Keratinocyte (primary cell): ENCODE results near the gene ARMC9. TPM values are rescaled to one million over a fixed set of nuclear protein-coding genes. Genes with fewer than 3 reads are reported as not detected.
A peak's percentile ranks its signal among the peaks of the same experiment; 100 is the strongest.

ENCODE experiments used
- DNase-seq: peaks from one replicate; pipeline ENCODE4 v3.0.0-alpha.2; 2011; ENCODE audit warnings: low read depth, missing footprints, low spot score
- FAIRE-seq: peaks from 2 replicates; lab custom pipeline; 2011; peaks lifted over from hg19 to GRCh38; lab: Jason Lieb, UNC
- H2AFZ ChIP-seq: 2 replicates; pipeline ENCODE4 v1.6.0; 2012; ENCODE audit warnings: low read length, control low read depth, inconsistent platforms; ENCODE audit not compliant: control insufficient read depth
- H3K27ac ChIP-seq: 2 replicates; pipeline ENCODE4 v1.5.1; 2011; ENCODE audit warnings: low read length; ENCODE audit not compliant: control insufficient read depth, insufficient read depth
- H3K27me3 ChIP-seq: 3 replicates; pipeline ENCODE4 v1.6.0; 2011; ENCODE audit warnings: low read length; ENCODE audit not compliant: control insufficient read depth, insufficient read depth; ENCODE audit errors: extremely low read depth
- H3K36me3 ChIP-seq, 2 experiments: 2 replicates in 1 of 2; 3 replicates in 1 of 2; pipeline ENCODE4 v1.5.1; 2011; ENCODE audit warnings: low read length in 2 of 2, mild to moderate bottlenecking in 1 of 2; ENCODE audit not compliant: control insufficient read depth in 2 of 2, insufficient read depth in 2 of 2; ENCODE audit errors: extremely low read depth in 1 of 2
- H3K4me1 ChIP-seq: 3 replicates; pipeline ENCODE4 v1.5.1; 2011; ENCODE audit warnings: low read length; ENCODE audit not compliant: control insufficient read depth, insufficient read depth; ENCODE audit errors: extremely low read depth
- H3K4me2 ChIP-seq: 3 replicates; pipeline ENCODE4 v1.6.0; 2011; ENCODE audit warnings: low read depth, low read length; ENCODE audit not compliant: control insufficient read depth, insufficient read depth; ENCODE audit errors: extremely low read depth
- H3K4me3 ChIP-seq, 3 experiments: fragments of 200-600 bp in 1 of 3; sonication (generic) in 1 of 3; 2 replicates in 2 of 3; 3 replicates in 1 of 3; pipeline ENCODE4 v1.5.1; 2011 to 2016; ENCODE audit warnings: low read length in 3 of 3, mild to moderate bottlenecking in 3 of 3, control low read depth in 2 of 3, inconsistent platforms in 1 of 3, low read depth in 1 of 3, mixed read lengths in 1 of 3, mixed run types in 1 of 3, moderate library complexity in 1 of 3; ENCODE audit not compliant: control insufficient read depth in 2 of 3, insufficient read depth in 2 of 3; ENCODE audit errors: extremely low read depth in 1 of 3
- H3K79me2 ChIP-seq: 2 replicates; pipeline ENCODE4 v1.6.0; 2012; ENCODE audit warnings: low read length; ENCODE audit not compliant: control insufficient read depth, insufficient read depth
- H3K9ac ChIP-seq: 3 replicates; pipeline ENCODE4 v1.6.0; 2011; ENCODE audit warnings: low read length; ENCODE audit not compliant: control insufficient read depth, insufficient read depth; ENCODE audit errors: extremely low read depth
- H3K9me1 ChIP-seq: 3 replicates; pipeline ENCODE4 v1.6.0; 2011; ENCODE audit warnings: low read length; ENCODE audit not compliant: control insufficient read depth, insufficient read depth; ENCODE audit errors: extremely low read depth
- H3K9me3 ChIP-seq: 2 replicates; pipeline ENCODE4 v1.5.1; 2012; ENCODE audit warnings: low read depth, low read length; ENCODE audit not compliant: control insufficient read depth
- H4K20me1 ChIP-seq: 3 replicates; pipeline ENCODE4 v1.6.0; 2011; ENCODE audit warnings: low read length; ENCODE audit not compliant: control insufficient read depth, insufficient read depth; ENCODE audit errors: extremely low read depth
- CTCF ChIP-seq, 3 experiments: IDR thresholded peaks in 1 of 3; conservative IDR thresholded peaks in 1 of 3; optimal IDR thresholded peaks in 1 of 3; 2 replicates in 2 of 3; 3 replicates in 1 of 3; pipeline versions ENCODE3 to v1.5.1; 2011; ENCODE audit warnings: low read length in 3 of 3, mild to moderate bottlenecking in 3 of 3, moderate library complexity in 2 of 3, control low read depth in 1 of 3, inconsistent platforms in 1 of 3; ENCODE audit not compliant: insufficient read depth in 2 of 3; ENCODE audit errors: extremely low read depth in 1 of 3
- EZH2 ChIP-seq: IDR thresholded peaks from one replicate; pipeline ENCODE4 v1.6.1; 2012; ENCODE audit warnings: inconsistent platforms, mild to moderate bottlenecking, low read length, moderate library complexity
- dilution Hi-C: fragments of 300-500 bp; cut with MboI; formaldehyde crosslinking; loops from one replicate; pipeline ENCODE4 v1.7.0; 2020; ENCODE audit warnings: low sequenced_read_pairs; ENCODE audit not compliant: extremely low pct_ligation_motif_present
- polyA plus RNA-seq, 5 experiments: library from polyadenylated mRNA; depleted of rRNA in 3 of 5; stranded (reverse) in 3 of 5; stranded (forward) in 1 of 5; unstranded in 1 of 5; fragments of >200 nt; gene quantifications; 1 replicate in 1 of 5; 2 replicates in 3 of 5; 3 replicates in 1 of 5; pipeline versions ENCODE4 v1.2.1 to v1.2.3, GENCODE V29; 2011 to 2012; ENCODE audit warnings: missing spikeins in 2 of 5, low read depth in 1 of 5, low replicate concordance in 1 of 5

The ARMC9 gene
- polyA plus RNA-seq, 1 donor (not counting 4 experiments of a cell fraction or from before 2014, with no cell fraction given) = 16.2 TPM

GRCh38 chr2:231393149-231394131 is 195.0 kb downstream of the ARMC9 start:
- Histone ChIP-seq H3K9ac (no peak overlapping the region), H3K27me3 (peaks cover 30% of the 10 kb centered on the region), H3K9me3 (no peaks in the 10 kb centered on the region), H3K4me3 (no peak overlapping the region), H3K79me2 (no peaks in the 10 kb centered on the region), H3K4me2 (no peak overlapping the region), H3K27ac (no peak overlapping the region), H2AFZ (no peak overlapping the region), H3K4me1 (no peaks in the 10 kb centered on the region), H4K20me1 (no peaks in the 10 kb centered on the region), H3K36me3 (no peaks in the 10 kb centered on the region), H3K9me1 (no peaks in the 10 kb centered on the region)
- dilution Hi-C loops = no loop called here
- TF ChIP-seq CTCF (optimal IDR thresholded peaks at IDR 0.05 in 1 of 3, IDR thresholded peaks at IDR 0.05 in 1 of 3, conservative IDR thresholded peaks at IDR 0.05 in 1 of 3; ENCODE audit: extremely low read depth in 1 of 3, insufficient read depth in 2 of 3, low read length in 3 of 3) (peak; percentile 16 to 25 (median 17)), EZH2 (no peak)
- FAIRE-seq = no peak
- DNase-seq = no peak

GRCh38 chr2:231394211-231395141 is 196.0 kb downstream of the ARMC9 start:
- Histone ChIP-seq H3K9me1 (no peaks in the 10 kb centered on the region), H3K27me3 (peaks cover 30% of the 10 kb centered on the region), H3K4me2 (no peak overlapping the region), H3K36me3 (no peaks in the 10 kb centered on the region), H3K9ac (no peak overlapping the region), H3K27ac (no peak overlapping the region), H3K4me3 (no peak overlapping the region), H3K79me2 (no peaks in the 10 kb centered on the region), H3K4me1 (no peaks in the 10 kb centered on the region), H2AFZ (no peak overlapping the region), H3K9me3 (no peaks in the 10 kb centered on the region), H4K20me1 (no peaks in the 10 kb centered on the region)
- FAIRE-seq (no peak), DNase-seq (no peak)
- dilution Hi-C loops = no loop called here
- peak in 2 of 3 experiments; percentile 16 to 41 for TF ChIP-seq CTCF (optimal IDR thresholded peaks at IDR 0.05 in 1 of 3, IDR thresholded peaks at IDR 0.05 in 1 of 3, conservative IDR thresholded peaks at IDR 0.05 in 1 of 3; ENCODE audit: extremely low read depth in 1 of 3, insufficient read depth in 2 of 3, low read length in 3 of 3)
- no peak for TF ChIP-seq EZH2
